ENCODE data around the gene LRRC4B.

LRRC4B gene

DNA sequence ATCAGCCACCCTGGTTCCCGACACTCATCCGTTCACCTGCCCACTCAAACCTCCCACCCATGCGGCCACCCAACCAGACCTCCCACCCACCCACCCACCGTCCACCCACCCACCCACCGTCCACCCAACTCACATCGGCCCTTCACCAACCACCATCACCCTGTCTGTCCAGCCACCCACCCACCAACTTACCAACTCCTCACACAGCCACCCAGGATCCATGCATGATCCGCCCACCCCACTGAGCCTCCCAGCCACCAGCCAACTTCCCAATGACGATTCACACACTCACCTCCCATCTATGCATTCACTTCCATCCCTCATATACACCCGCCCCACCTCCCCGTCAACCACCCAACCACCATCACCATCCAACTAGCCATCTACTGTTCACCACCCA is 61.5 kb downstream of the LRRC4B start:
- no peak for DNase-seq (ENCODE audit: low read depth)

GRCh38 chr19:50505856-50506611 is 62.2 kb downstream of the LRRC4B start:
- no peak for DNase-seq (ENCODE audit: low read depth)

DNA sequence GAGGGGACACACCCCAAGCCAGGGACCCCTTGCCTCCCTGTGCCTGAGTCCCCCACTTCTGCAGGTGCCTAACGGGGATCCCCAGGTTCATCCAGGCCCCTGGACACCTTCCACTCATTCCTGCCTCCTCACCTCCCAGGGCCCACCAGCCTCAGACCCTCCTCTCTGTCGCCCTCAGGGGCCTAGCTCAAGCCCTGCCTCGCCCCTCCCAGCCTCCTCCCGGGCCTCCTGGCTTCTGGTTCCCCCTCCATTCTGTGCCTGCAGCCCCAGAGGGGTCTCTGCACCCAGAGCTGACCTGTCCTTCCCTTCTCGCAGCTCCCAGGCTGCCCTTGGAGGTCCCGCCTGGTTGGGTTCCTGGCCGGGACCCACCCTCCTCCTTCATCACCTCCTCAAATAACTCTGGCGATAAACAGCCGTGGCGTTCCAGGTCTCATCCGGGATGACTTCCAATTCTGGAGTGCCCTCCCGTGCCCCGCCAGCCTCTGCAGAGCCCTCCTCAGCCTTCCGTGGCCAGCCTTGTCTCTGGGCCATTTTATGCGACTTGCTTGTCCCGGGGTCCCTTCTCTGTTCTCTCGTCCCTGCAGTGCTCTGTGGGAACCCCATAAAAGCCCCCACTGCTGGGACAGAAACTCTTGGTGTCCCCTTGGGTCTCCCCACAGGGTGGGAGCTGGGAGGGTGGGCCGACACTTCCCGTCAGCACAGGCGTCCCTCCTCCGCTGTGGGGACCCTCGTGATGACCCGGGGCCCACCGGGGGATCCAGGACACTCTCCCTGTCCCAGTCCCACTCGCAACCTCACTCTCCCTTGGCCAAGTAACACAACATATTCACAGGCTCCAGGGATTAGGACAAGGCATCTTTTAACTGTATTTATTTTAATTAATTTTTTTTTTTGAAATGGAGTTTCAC is 66.4 kb downstream of the LRRC4B start:
- DNase-seq (ENCODE audit: low read depth), result no peak

GRCh38 chr19:50501186-50501567 is 67.1 kb downstream of the LRRC4B start:
- no peak for DNase-seq (ENCODE audit: low read depth)

DNA sequence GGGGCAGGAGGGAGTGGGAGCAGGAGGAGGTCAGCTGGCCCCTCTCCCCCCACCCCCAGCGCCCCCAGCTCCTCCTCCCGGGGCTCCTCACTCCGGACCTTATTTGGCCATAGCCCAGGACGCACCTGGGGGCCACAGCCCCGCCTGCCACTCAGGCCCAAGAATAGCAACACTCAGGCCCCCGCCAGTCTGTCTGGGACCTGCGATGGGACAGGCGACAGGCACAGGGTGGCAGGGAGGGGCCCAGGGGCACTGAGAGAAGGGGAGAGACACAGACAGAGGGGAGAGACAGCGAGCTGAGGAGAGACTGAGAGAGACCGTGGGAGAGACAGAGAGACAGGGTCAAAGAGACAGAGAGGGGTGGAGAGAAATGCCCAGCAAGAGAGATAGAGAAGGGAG is 67.5 kb downstream of the LRRC4B start:
- no peak for DNase-seq (ENCODE audit: low read depth)

- DNase-seq (ENCODE audit: low read depth), result no peak
Measured at GRCh38 chr19:50500060-50500752, 68.0 kb downstream of the LRRC4B start.

DNA sequence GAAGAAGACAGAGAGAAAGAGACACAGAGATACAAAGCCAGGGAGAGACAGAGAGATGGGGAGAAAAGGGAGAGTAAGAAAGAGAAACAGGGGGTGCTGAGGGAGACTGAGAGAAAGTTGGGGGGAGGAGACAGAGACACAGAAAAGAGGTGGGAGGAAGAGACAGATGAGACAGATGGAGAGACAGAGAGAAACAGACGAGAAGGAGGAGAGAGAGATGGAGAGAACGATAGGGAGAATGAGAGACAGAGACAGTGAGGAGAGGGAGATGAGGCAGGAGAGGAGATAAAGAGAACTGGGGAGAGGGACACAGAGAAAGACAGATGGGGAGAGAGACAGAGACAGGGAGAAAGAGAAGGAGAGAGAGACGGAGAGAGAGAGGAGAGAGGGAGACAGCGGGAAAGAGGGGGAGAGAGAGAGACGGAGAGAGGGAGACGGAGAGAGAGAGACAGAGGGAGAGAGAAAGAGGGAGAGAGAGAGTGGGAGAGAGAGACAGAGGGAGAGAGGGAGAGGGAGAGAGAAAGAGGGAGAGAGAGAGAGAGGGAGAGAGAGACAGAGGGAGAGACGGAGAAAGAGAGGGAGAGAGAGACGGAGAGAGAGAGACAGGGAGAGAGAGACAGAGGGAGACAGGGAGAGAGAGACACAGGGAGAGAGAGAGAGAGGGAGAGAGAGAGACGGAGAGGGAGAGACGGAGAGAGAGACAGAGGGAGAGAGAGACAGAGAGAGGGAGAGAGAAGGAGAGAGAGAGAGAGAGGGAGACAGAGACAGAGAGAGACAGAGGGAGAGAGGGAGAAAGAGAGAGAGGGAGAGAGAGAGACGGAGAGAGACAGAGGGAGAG is 69.8 kb downstream of the LRRC4B start:
- no peak for DNase-seq (ENCODE audit: low read depth)

DNA sequence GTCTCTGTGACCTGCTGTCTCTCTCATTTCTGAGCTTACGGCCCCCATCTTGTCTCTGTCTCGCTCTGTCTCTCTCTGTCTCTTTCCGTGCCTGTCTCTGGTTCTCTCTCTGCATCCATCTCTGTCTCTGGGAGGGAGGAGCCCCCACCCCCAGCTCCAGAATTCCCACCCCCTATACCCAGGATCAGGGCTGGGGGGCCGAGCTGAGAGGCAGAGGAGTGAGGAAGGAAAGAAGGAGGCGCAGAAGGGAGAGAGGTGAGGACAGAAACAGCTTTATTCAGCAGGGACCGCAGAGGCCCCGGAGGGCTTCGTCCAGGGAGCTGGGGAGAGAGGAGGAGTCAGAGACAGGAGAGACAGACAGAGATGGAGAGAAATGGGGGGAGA is 71.2 kb downstream of the LRRC4B start:
- DNase-seq (ENCODE audit: low read depth), result no peak

GRCh38 chr19:50496189-50497021 is 71.8 kb downstream of the LRRC4B start:
- no peak for DNase-seq (ENCODE audit: low read depth)

DNA sequence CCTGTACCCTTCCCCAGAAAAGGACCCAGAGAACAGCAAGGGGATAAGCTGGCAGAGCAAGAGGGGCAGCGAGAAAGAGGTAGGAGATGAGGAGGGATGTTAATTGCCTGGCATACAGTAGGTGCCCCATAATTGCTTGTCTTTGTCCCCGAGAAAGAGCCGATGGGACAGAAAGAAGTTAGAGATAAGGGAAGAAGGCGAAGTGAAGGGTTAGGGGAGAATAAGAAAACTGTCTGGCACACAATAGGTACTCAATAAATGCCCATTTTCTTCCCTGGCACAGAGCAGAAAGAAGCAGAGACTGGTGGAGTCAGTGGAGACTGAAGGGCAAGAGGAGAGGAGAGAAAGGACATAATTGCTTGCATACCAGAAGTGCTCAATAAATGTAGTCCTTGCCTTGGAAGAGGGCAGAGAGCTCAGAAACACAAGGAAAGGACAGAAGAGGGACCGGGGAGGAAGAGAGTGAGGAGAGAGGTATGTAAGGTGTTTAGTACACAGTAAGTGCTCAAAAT is 73.2 kb downstream of the LRRC4B start:
- DNase-seq (ENCODE audit: low read depth), result no peak

DNA sequence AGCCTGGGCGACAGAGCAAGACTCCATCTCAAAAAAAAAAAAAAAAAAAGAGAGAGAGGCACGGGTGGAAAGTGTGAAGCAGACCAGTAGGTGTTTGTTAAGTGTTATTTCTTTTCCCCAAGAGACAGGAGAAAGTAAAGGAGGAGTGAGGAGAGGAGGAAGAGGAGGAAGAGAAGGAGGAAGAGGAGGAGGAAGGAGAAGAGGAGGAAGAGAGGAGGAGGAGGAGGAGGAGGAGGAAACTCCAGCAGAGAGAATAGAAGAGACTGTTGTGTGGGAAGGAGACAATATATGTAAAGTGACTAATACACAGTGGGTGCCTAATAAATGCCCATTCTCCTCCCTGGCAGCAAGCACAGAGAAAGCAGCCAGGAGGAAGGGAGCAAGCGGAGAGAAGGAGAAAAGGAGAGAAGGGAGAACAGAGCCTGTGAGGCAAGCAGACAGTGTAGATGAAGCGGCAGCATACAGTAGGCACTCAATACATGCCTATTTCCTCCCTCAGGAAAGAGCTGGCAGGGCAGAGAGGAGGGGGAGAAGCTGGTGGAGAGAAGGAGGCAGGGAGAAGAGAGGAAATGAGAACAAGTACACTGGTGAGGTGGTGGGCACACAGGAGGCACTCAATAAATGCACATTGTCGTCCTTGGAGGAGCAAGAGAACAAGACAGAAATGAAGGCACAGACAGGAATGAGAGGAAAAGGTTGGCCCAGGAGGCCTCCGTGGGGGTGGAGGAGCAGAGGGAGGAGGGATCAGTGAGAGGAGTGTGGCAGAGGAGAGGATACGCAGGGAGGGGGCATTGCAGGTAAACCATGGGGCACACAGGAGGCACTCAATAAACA is 73.8 kb downstream of the LRRC4B start:
- DNase-seq (ENCODE audit: low read depth), result no peak

GRCh38 chr19:50493171-50493570 is 75.1 kb downstream of the LRRC4B start:
- no peak for DNase-seq (ENCODE audit: low read depth)

DNA sequence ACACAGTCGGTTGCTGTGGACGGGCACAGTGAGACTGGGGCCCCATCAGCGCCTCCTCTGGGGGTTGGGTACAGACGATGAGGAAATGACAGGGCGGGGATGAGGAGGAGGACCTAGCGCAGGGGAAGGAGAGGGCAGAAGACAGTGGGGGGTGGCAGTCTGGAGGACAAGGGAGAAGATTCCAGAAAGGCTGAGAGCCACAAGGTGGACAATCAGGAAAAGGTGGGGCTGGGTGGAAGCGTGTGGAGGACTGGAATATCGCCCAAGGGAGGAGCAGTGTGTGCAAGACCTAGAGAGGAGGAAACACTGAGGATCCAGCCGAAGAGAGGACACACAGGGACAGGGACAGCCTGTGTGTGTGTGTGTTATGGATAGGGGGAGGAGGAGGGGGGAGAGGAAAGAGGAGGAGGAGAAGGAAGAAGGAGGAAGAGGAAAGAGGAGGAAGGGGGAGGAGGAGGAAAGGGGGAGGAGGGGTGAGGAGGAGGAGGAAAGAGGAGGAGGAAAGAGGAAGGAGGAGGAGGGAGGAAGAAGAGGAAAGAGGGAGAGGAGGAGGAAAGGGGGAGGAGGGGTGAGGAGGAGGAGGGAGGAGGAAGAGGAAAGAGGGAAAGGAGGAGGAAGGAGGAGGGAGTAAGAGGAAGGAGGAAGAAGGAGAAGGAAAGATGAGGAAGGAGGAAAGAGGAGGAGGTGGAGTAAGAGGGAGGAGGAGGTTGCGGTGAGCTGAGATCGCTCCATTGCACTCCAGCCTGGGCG is 75.8 kb downstream of the LRRC4B start:
- DNase-seq (ENCODE audit: low read depth), result no peak

- no peak for DNase-seq (ENCODE audit: low read depth)
Measured at GRCh38 chr19:50490991-50491472, 77.2 kb downstream of the LRRC4B start.

DNA sequence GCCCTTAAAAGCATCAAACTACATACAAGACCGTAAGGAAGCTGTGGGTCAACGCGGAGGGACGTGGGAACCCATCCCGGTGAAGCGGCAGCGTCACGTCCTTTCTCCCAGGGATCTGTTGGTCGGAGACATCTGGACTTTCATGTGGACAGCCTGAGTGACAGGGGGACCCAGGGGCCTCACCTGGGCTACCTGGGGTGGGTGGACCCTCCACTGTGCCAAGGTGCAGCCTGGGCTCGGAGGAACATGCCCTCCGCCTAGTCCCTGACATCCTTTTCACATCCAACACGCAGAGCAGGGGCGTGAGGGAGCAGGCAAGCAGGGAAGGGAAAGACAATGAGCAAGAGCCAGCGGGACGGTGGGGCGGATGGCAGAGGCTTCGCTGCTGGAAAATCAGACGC is 77.8 kb downstream of the LRRC4B start:
- DNase-seq (ENCODE audit: low read depth), result no peak

- DNase-seq (ENCODE audit: low read depth), result no peak
Measured at GRCh38 chr19:50489461-50490011, 78.7 kb downstream of the LRRC4B start.

GRCh38 chr19:50488389-50489194 is 79.6 kb downstream of the LRRC4B start:
- no peak for DNase-seq (ENCODE audit: low read depth)
